ENCODE results near the gene EIF3K.

Gene EIF3K

GRCh38 chr19:38682195-38682867, 63.3 kb downstream of the EIF3K start (continued):
- TF ChIP-seq, protein P1, sequence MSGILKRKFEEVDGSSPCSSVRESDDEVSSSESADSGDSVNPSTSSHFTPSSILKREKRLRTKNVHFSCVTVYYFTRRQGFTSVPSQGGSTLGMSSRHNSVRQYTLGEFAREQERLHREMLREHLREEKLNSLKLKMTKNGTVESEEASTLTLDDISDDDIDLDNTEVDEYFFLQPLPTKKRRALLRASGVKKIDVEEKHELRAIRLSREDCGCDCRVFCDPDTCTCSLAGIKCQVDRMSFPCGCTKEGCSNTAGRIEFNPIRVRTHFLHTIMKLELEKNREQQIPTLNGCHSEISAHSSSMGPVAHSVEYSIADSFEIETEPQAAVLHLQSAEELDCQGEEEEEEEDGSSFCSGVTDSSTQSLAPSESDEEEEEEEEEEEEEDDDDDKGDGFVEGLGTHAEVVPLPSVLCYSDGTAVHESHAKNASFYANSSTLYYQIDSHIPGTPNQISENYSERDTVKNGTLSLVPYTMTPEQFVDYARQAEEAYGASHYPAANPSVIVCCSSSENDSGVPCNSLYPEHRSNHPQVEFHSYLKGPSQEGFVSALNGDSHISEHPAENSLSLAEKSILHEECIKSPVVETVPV (CRISPR knock-in tag; IDR thresholded peaks at IDR 0.05): no peak
- TF ChIP-seq BACH2 (CRISPR knock-in tag; IDR thresholded peaks at IDR 0.05; ENCODE audit: borderline replicate concordance) (no peak), TOX (CRISPR knock-in tag; IDR thresholded peaks at IDR 0.05; ENCODE audit: borderline replicate concordance) (no peak), ZNF565 (CRISPR knock-in tag; conservative IDR thresholded peaks at IDR 0.05; ENCODE audit: low read depth) (no peak), PPARA (CRISPR knock-in tag; IDR thresholded peaks at IDR 0.05; ENCODE audit: borderline replicate concordance) (no peak)

DNA sequence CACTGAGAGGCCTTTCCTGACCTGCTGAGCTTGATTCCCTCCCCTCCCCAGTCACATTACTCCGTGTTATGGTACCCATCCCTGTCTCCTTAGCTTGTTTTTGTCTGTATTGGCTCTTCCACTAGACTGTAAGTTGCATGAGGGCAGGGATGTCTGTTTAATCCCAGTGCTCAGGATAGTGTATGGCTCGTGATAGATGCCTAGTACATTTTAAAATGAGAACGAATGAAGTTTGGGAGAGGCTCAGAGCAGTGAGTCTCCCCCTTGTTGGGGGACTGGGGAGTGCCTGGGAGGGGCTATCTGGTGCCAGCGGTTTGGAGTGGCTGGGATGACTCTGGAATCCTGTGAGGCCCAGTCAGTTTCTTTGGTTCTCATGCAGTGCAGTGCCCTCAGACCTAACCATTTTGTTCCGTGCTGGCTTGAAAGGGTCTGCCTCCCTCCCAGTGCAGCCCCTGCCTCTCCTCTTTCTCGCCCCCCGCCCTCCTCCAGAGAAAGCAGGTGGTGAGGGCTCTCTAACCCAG, 63.9 kb downstream of the EIF3K start:
- TF ChIP-seq, protein P1 (CRISPR knock-in tag; IDR thresholded peaks at IDR 0.05): no peak
- no peak for TF ChIP-seq CSDC2 (CRISPR knock-in tag; IDR thresholded peaks at IDR 0.05)
- TF ChIP-seq ZNF565 (CRISPR knock-in tag; conservative IDR thresholded peaks at IDR 0.05; ENCODE audit: low read depth): no peak
- TF ChIP-seq, protein P2, sequence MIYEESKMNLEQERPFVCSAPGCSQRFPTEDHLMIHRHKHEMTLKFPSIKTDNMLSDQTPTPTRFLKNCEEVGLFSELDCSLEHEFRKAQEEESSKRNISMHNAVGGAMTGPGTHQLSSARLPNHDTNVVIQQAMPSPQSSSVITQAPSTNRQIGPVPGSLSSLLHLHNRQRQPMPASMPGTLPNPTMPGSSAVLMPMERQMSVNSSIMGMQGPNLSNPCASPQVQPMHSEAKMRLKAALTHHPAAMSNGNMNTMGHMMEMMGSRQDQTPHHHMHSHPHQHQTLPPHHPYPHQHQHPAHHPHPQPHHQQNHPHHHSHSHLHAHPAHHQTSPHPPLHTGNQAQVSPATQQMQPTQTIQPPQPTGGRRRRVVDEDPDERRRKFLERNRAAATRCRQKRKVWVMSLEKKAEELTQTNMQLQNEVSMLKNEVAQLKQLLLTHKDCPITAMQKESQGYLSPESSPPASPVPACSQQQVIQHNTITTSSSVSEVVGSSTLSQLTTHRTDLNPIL (CRISPR knock-in tag; IDR thresholded peaks at IDR 0.05; ENCODE audit: low read depth): no peak
- TF ChIP-seq TCF4 (CRISPR knock-in tag; IDR thresholded peaks at IDR 0.05; ENCODE audit: borderline replicate concordance): no peak
- TF ChIP-seq GLIS3 (CRISPR knock-in tag; IDR thresholded peaks at IDR 0.05): no peak
- no peak for TF ChIP-seq SNAI2 (CRISPR knock-in tag; IDR thresholded peaks at IDR 0.05)
- TF ChIP-seq ZNF70 (CRISPR knock-in tag; IDR thresholded peaks at IDR 0.05): no peak
- TF ChIP-seq ZC3H10 (CRISPR knock-in tag; IDR thresholded peaks at IDR 0.05): no peak
- no peak for TF ChIP-seq PPARA (CRISPR knock-in tag; IDR thresholded peaks at IDR 0.05; ENCODE audit: borderline replicate concordance)
- TF ChIP-seq POU6F1 (CRISPR knock-in tag; IDR thresholded peaks at IDR 0.05; ENCODE audit: borderline replicate concordance, low read depth): no peak
- TF ChIP-seq PATZ1 (CRISPR knock-in tag; IDR thresholded peaks at IDR 0.05; ENCODE audit: borderline replicate concordance): no peak
- peak; percentile 2; the same call in 2 of the 3 replicates for ATAC-seq

- peak; percentile 77 for ATAC-seq
- TF ChIP-seq ISL1 (CRISPR knock-in tag; IDR thresholded peaks at IDR 0.05) (peak; percentile 10; the same call in 1 of the 2 replicates), ZFP30 (CRISPR knock-in tag; IDR thresholded peaks at IDR 0.05) (no peak), TCF4 (CRISPR knock-in tag; IDR thresholded peaks at IDR 0.05; ENCODE audit: borderline replicate concordance) (no peak), SNAI2 (CRISPR knock-in tag; IDR thresholded peaks at IDR 0.05) (no peak), ZC3H10 (CRISPR knock-in tag; IDR thresholded peaks at IDR 0.05) (0 out of 2 replicates have a peak, but pooled peaks have one; percentile 67), ZFP3 (CRISPR knock-in tag; IDR thresholded peaks at IDR 0.05) (0 out of 2 replicates have a peak, but pooled peaks have one; percentile 51)
Observed at GRCh38 chr19:38683393-38684077, 64.5 kb downstream of the EIF3K start.

All from SK-N-SH treated with all-trans-retinoic acid at 6 μM for 48 hours (cell line).